Stimulated activated CD4-positive, alpha-beta T cell treated with anti-CD3 and anti-CD28 coated beads, Interleukin-2, amount 100 ng/mL, for 24 hours (primary cell): Measurements from ENCODE around the gene AMFR.

Source experiments
- DNase-seq, 2 donors: peaks; one replicate each; pipeline ENCODE4 v3.0.0-alpha.2; 2020

AMFR gene

GRCh38 chr16:56346131-56346890 lies 79.0 kb downstream of the AMFR start:
- no peak for DNase-seq

- no peak for DNase-seq
Observed at GRCh38 chr16:56345406-56346050, 79.8 kb downstream of the AMFR start.

- no peak for DNase-seq
Observed at GRCh38 chr16:56344518-56345405, 80.6 kb downstream of the AMFR start.

- no peak for DNase-seq
Observed at GRCh38 chr16:56343661-56344517, 81.5 kb downstream of the AMFR start.

GRCh38 chr16:56341656-56342399 lies 83.5 kb downstream of the AMFR start:
- DNase-seq, result no peak

GRCh38 chr16:56340864-56341365 lies 84.4 kb downstream of the AMFR start:
- no peak for DNase-seq

- no peak for DNase-seq
Observed at GRCh38 chr16:56340416-56340815, 84.9 kb downstream of the AMFR start.

GRCh38 chr16:56339431-56340195 lies 85.7 kb downstream of the AMFR start:
- no peak for DNase-seq

- no peak for DNase-seq
Observed at GRCh38 chr16:56338566-56339318, 86.6 kb downstream of the AMFR start.

GRCh38 chr16:56337858-56338325 lies 87.5 kb downstream of the AMFR start:
- DNase-seq, result no peak

- DNase-seq, result no peak
Observed at GRCh38 chr16:56337131-56337857, 88.1 kb downstream of the AMFR start.

- no peak for DNase-seq
Observed at GRCh38 chr16:56336711-56337110, 88.6 kb downstream of the AMFR start.

GRCh38 chr16:56336071-56336688 lies 89.2 kb downstream of the AMFR start:
- DNase-seq, result no peak

- DNase-seq, result no peak
Observed at GRCh38 chr16:56334761-56335160, 90.6 kb downstream of the AMFR start.

- no peak for DNase-seq
Observed at GRCh38 chr16:56332464-56333079, 92.8 kb downstream of the AMFR start.

GRCh38 chr16:56331915-56332314 lies 93.4 kb downstream of the AMFR start:
- DNase-seq, result no peak

GRCh38 chr16:56331399-56331798 lies 93.9 kb downstream of the AMFR start:
- no peak for DNase-seq

- DNase-seq, result no peak
Observed at GRCh38 chr16:56330476-56330875, 94.9 kb downstream of the AMFR start.
